Activated CD4-positive, alpha-beta T cell treated with anti-CD3 and anti-CD28 coated beads, Interleukin-2, amount 10 ng/mL, durations not matched to agents 24 days and 14 days (primary cell): Measurements from ENCODE around the gene TRAPPC5. TPM values are rescaled to one million over a fixed set of nuclear protein-coding genes. Genes with fewer than 3 reads are reported as not detected.
A peak's percentile ranks its signal among the peaks of the same experiment; 100 is the strongest.

Experiments used
- DNase-seq: peaks from one replicate; pipeline ENCODE4 v3.0.0; 2022
- H3K27ac Mint-ChIP-seq: one replicate; pipeline ENCODE4 v1.8.0; 2022; ENCODE audit warnings: mild to moderate bottlenecking, mixed read lengths
- H3K27me3 Mint-ChIP-seq: one replicate; pipeline ENCODE4 v1.8.0; 2022; ENCODE audit warnings: mixed read lengths
- H3K36me3 Mint-ChIP-seq: one replicate; pipeline ENCODE4 v1.8.0; 2022; ENCODE audit warnings: low read depth, mild to moderate bottlenecking, mixed read lengths
- H3K4me1 Mint-ChIP-seq: one replicate; pipeline ENCODE4 v1.8.0; 2021; ENCODE audit warnings: mixed read lengths
- H3K4me3 Mint-ChIP-seq: one replicate; pipeline ENCODE4 v1.8.0; 2022; ENCODE audit warnings: mild to moderate bottlenecking, moderate library complexity, mixed read lengths
- H3K9me3 Mint-ChIP-seq: one replicate; pipeline ENCODE4 v1.8.0; 2021; ENCODE audit warnings: mixed read lengths
- intact Hi-C: fragments of 100-400 bp; cut with micrococcal nuclease; formaldehyde crosslinking; loops from one replicate; pipeline ENCODE4 v1.15.1; 2023
- total RNA-seq: library from RNA; stranded (reverse); gene quantifications from 2 replicates; pipeline ENCODE4 v1.2.3, GENCODE V29; 2022

The TRAPPC5 gene
- total RNA-seq, 1 donor from 2014 or later, result 84.1 TPM

DNA sequence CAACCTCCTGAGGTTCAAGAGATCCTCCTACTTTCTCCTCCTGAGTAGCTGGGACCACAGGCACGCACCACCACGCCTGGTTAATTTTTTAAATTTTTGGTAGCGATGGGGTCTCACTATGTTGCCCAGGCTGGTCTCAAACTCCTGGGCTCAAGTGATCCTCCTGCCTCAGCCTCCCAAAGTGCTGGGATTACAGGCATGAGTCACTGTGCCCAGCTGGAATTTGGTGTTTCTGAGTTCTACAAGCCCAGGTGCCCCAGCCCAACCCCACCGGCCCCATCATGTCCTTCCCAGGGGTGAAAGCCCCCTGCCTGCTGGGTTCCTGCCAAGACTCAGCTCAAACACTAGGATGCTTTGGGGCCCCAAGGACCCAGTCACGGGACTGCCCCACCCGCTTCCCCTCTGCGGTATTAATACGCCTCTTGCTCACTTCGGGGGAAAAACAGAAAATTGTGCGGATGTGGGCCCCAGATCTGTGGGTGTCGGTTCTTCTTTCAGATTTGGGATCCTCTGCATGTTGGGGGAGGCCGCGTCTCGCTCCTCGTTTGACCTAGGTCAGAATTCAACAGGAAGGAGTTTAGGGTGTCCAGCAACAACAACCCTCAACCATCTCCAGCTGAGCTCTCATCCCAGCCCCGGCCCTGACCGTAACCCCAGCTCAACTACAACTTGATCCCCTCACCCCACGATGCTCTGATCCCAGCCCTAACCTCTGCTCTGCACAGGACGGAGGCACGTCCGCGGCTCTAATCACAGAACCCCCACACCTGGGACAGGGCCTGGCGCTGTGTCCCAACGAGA, 25.0 kb downstream of the TRAPPC5 start:
- DNase-seq, result peak; percentile 89
- intact Hi-C loops, result loop anchor here (2.0 kb wide), 2 partner anchors 25 to 67 kb away; partner anchors contain the start of gene TRAPPC5
- peak overlapping the region; percentile 85 for H3K27ac Mint-ChIP-seq
- peaks cover 16% of the 10 kb centered on the region for H3K27me3 Mint-ChIP-seq
- H3K4me1 Mint-ChIP-seq, result peaks cover 20% of the 10 kb centered on the region
- no peaks in the 10 kb centered on the region for H3K9me3 Mint-ChIP-seq
- H3K36me3 Mint-ChIP-seq, result no peaks in the 10 kb centered on the region
- peak overlapping the region; percentile 77 for H3K4me3 Mint-ChIP-seq

DNA sequence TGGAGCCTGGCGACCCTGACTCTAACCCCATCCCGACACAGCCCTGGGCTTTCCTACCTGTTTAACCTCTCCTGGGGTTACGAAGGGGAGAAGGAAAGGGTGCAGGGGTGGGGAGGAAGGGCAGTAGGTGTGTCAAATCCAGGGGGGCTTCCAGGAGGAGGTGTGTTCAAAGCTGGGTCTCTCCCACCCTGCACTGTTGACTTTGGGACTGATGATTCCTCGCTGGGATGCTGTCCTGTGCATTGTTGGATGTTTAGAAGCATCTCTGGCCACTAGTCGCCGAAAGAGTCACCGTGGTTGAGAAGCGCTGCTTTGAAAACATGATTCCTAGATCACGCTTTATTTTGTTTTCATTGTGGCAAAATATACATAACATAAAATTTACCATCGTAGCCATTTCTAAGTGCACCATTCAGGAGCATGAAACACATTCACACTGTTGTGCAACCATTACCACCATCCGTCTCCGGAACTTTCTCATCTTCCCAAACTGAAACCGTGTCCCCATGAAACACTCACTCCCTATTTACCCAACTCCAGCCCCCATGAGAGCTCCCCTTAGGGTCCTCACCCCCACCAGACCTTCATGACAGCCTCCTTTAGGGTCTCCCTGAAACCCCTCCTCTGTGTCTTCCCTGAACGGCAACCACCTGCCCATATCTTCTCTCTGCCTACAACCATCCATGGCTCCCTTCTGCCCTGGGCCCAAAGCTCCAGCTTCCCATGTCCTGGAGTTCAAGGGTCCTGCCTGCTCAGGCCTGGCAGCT, 25.7 kb downstream of the TRAPPC5 start:
- Mint-ChIP-seq H3K27ac (peak overlapping the region; percentile 27), H3K4me3 (peak overlapping the region; percentile 77), H3K27me3 (peaks cover 16% of the 10 kb centered on the region), H3K9me3 (no peaks in the 10 kb centered on the region), H3K4me1 (peaks cover 20% of the 10 kb centered on the region), H3K36me3 (no peaks in the 10 kb centered on the region)
- intact Hi-C loops, result loop anchor here (2.0 kb wide), 1 partner anchor 66 kb away; no protein-coding TSS in a partner anchor
- no peak for DNase-seq

DNA sequence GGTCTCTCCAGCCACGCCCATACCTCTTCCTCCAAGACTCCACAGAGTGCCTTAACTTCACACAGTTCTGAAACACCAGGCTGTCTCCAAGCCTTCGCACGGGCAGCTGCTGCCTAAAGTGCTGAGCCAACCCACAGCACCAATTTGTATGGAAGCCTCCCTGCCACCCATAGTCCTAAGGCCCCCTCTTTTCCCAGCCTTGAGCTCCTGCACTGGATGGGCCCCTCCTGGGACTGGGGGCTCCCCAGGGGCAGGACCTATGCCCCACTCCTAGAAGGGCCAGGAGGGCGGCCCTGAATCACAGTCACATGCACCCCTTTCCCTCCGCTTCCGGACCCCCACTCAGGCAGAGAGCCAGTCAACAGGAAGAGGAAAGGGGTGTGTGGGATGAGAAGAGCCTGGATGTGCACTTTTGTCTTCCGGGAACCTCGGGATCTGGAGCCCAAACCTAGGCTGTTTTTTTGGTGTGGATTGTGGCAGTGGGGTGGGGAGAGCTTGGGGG, 26.4 kb downstream of the TRAPPC5 start:
- peaks cover 16% of the 10 kb centered on the region for H3K27me3 Mint-ChIP-seq
- intact Hi-C loops, result loop anchor here (2.0 kb wide), 1 partner anchor 66 kb away; no protein-coding TSS in a partner anchor
- H3K4me3 Mint-ChIP-seq, result peak overlapping the region; percentile 32
- H3K4me1 Mint-ChIP-seq, result peaks cover 20% of the 10 kb centered on the region
- H3K9me3 Mint-ChIP-seq, result no peaks in the 10 kb centered on the region
- H3K27ac Mint-ChIP-seq, result peak overlapping the region; percentile 27
- no peak for DNase-seq
- no peaks in the 10 kb centered on the region for H3K36me3 Mint-ChIP-seq

DNA sequence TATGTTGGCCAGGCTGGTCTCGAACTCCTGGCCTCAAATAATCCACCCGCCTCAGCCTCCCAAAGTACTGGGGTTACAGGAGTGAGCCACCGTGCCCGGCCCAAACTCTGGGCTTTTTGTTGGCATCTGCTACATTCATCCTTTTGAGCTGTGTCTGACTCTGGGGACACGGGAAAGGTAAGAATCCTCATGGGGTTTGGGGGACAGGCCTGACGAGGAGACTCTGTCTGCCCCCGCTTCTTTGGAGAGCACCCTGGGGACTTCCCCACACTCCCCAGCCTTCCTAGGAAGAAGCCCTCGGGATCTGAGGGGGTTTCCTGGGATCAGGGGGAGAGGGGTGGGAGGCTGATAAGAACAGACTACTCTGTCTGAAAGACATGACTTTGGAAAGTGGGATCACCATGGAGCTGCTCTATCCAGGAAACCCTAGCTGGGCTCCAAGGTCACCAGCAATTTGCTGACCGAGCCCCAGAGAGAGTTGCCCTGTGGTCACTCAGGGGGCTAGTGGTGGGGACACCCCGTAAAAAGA, 29.4 kb downstream of the TRAPPC5 start:
- peaks cover 6% of the 10 kb centered on the region for H3K27me3 Mint-ChIP-seq
- no peaks in the 10 kb centered on the region for H3K9me3 Mint-ChIP-seq
- intact Hi-C loops, result no loop called here
- peaks cover 22% of the 10 kb centered on the region for H3K4me1 Mint-ChIP-seq
- no peak overlapping the region for H3K4me3 Mint-ChIP-seq
- DNase-seq, result no peak
- no peak overlapping the region for H3K27ac Mint-ChIP-seq
- no peaks in the 10 kb centered on the region for H3K36me3 Mint-ChIP-seq

DNA sequence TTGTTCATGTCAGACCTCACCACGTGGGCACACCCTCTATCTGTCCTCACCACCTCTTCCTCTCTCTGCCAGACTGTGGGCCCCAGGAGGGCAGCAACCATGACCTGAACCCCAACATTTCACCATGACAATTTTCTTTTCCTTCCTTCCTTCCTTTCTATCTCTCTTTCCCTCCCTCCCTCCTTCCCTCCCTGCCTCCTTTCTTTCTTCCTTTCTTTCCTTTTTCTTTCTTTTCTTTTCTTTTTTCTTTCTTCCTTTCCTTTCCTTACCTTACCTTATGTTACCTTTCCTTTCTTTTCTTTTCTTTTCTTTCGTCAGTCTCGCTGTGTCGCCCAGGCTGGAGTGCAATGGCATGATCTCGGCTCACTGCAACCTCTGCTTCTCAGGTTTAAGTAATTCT, 30.0 kb downstream of the TRAPPC5 start:
- Mint-ChIP-seq H3K4me1 (peaks cover 19% of the 10 kb centered on the region), H3K27me3 (peaks cover 6% of the 10 kb centered on the region)

DNA sequence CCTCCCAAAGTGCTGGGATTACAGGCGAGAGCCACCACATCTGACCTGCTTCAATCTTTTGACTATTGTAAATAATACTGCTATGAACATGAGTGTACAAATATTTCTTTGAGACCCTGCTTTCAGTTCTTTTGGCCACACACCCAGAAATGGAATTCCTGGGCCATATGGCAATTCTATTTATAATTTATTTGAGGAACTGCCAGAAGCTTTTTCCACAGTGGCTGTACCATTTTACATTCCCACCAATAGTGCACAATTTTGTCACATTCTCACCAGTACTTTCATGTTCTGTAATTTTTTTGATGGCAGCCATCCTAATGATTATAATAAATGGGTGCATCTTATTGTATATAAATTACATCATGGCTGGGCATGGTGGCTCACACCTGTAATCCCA, 35.0 kb downstream of the TRAPPC5 start:
- intact Hi-C loops, result no loop called here
- no peak overlapping the region for H3K4me3 Mint-ChIP-seq
- peaks cover 2% of the 10 kb centered on the region for H3K4me1 Mint-ChIP-seq
- H3K9me3 Mint-ChIP-seq, result peaks cover 7% of the 10 kb centered on the region
- no peak overlapping the region for H3K27ac Mint-ChIP-seq
- no peaks in the 10 kb centered on the region for H3K36me3 Mint-ChIP-seq
- H3K27me3 Mint-ChIP-seq, result no peaks in the 10 kb centered on the region
- DNase-seq, result no peak

More for the DNA sequence above, 30.0 kb downstream of the TRAPPC5 start:
- no peaks in the 10 kb centered on the region for H3K36me3 Mint-ChIP-seq
- H3K27ac Mint-ChIP-seq, result no peak overlapping the region
- DNase-seq, result no peak
- intact Hi-C loops, result no loop called here
- H3K4me3 Mint-ChIP-seq, result no peak overlapping the region
- no peaks in the 10 kb centered on the region for H3K9me3 Mint-ChIP-seq

DNA sequence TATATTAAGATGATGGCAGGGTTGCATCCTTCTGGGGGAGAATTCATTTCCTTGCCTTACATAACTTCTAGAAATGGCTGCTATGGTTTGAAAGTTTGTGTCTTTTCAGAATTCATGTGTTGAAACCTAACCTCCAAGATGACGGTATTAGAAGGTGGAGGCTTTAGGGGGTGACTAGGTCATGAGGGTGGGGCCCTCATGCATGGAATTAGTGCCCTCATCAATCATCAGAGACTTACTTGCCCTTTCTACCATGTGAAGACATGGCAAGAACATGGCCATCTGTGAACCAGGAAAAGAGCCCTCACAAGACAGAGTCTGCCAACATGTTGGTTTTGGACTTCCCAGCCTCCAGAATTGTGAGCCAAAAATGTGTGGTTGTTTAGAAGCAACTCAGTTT, 36.1 kb downstream of the TRAPPC5 start:
- no peaks in the 10 kb centered on the region for H3K36me3 Mint-ChIP-seq
- intact Hi-C loops, result no loop called here
- H3K27ac Mint-ChIP-seq, result no peak overlapping the region
- H3K27me3 Mint-ChIP-seq, result no peaks in the 10 kb centered on the region
- H3K9me3 Mint-ChIP-seq, result peaks cover 7% of the 10 kb centered on the region
- H3K4me1 Mint-ChIP-seq, result peaks cover 2% of the 10 kb centered on the region
- no peak overlapping the region for H3K4me3 Mint-ChIP-seq
- DNase-seq, result no peak

DNA sequence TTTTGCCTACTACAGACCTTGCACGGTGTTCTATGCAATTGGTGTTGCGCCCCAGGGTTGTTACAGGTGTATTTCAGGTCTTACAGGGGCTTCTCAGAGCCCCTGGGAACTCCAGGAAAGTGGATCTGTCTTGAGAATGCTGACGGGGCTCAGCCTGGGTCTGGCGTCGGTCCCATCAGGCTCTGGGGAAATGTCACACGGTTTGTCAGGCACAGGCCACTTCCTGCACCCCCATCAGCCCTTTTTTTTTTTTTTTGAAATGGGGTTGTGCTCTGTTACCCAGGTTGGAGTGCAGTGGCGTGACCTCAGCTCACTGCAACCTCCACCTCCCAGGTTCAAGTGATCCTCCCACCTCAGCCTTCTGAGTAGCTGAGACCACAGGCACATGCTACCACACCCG, 38.0 kb downstream of the TRAPPC5 start:
- intact Hi-C loops, result no loop called here
- no peak overlapping the region for H3K27ac Mint-ChIP-seq
- H3K4me1 Mint-ChIP-seq, result peaks cover 2% of the 10 kb centered on the region
- no peaks in the 10 kb centered on the region for H3K27me3 Mint-ChIP-seq
- H3K9me3 Mint-ChIP-seq, result peaks cover 7% of the 10 kb centered on the region
- DNase-seq, result no peak
- H3K4me3 Mint-ChIP-seq, result no peak overlapping the region
- H3K36me3 Mint-ChIP-seq, result no peaks in the 10 kb centered on the region

DNA sequence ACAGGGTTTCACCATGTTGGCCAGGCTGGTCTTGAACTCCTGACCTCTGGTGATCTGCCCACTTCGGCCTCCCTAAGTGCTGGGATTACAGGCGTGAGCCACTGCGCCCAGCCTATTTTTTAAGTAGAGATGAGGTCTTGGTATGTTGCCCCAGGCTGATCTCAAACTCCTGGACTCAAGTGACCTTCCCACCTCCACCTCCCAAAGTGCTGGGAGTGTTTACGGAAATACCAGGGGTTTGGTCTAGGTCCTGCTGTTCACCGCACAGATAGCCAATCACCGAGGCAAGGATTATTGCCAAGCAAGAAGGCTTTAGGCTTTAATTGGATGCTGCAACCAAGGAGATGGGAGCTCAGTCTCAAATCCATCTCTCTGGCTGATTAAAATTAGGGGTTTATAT, 39.7 kb downstream of the TRAPPC5 start:
- Mint-ChIP-seq H3K9me3 (peaks cover 7% of the 10 kb centered on the region), H3K4me3 (no peak overlapping the region), H3K27me3 (no peaks in the 10 kb centered on the region), H3K4me1 (no peaks in the 10 kb centered on the region), H3K36me3 (no peaks in the 10 kb centered on the region), H3K27ac (no peak overlapping the region)
- intact Hi-C loops, result no loop called here
- no peak for DNase-seq

DNA sequence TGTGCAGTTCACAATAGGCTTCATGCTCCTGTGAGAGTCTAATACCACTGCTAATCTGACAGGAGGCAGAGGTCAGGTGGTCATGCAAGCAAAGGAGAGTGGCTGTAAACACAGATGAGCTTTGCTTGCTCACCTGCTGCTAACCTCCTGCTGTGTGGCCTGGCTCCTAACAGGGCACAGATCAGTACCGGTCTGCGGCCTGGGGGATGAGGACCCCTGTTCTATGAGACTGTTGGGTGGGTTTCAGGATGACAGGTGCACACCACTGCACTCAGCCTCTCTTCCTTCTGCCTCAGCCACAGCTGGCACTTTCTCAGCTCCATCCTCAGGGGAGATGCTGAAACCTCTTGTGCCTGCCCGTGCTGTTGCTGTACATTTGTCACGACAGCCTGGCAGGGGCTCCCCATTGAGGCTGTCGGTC, 41.6 kb downstream of the TRAPPC5 start:
- no peaks in the 10 kb centered on the region for H3K4me1 Mint-ChIP-seq
- peaks cover 1% of the 10 kb centered on the region for H3K27me3 Mint-ChIP-seq

DNA sequence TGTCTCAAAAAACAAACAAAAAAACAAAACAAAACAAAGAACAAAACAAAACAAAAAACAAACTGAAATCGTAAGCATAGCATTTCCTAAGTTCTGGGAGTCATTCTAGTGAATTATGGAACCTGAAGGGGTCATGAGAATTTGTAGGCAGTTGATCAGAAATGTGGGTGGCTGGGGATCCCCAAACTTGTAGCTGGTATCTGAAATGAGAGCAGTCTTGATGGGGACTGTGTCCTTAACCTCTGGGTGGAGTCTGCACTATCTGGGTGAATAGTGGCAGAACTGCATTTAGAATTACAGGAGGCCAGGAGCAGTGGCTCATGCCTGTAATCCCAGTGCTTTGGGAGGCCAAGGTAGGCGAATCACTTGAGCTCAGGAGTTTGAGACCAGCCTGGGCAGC, 45.2 kb downstream of the TRAPPC5 start:
- no peak for DNase-seq
- peaks cover 27% of the 10 kb centered on the region for H3K27me3 Mint-ChIP-seq
- no peak overlapping the region for H3K27ac Mint-ChIP-seq
- no peaks in the 10 kb centered on the region for H3K9me3 Mint-ChIP-seq
- no peaks in the 10 kb centered on the region for H3K4me1 Mint-ChIP-seq
- intact Hi-C loops, result no loop called here
- H3K4me3 Mint-ChIP-seq, result no peak overlapping the region
- no peaks in the 10 kb centered on the region for H3K36me3 Mint-ChIP-seq

More for the DNA sequence above, 41.6 kb downstream of the TRAPPC5 start:
- intact Hi-C loops, result no loop called here
- no peak for DNase-seq
- Mint-ChIP-seq H3K27ac (no peak overlapping the region), H3K36me3 (no peaks in the 10 kb centered on the region), H3K9me3 (no peaks in the 10 kb centered on the region), H3K4me3 (no peak overlapping the region)

DNA sequence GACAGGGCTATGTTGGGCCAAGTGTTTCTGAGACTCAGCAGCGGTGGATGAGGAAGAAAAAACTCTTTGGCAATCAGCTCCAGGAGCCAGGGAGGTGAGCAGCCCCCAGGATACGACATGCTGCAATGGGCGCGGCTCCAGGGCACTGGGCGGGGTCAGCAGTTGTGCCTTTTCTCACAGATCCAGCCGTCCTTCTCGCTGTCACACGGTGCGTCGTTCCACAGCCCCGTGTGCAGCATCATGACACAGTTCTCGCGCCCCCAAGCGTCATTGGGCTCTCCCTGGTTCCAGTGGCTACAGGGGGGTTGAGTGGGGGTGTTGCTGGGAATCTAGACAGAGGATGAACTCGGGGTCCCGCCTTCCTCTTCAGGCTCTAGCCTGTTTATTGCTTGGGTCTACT, 48.6 kb downstream of the TRAPPC5 start:
- no peak overlapping the region for H3K4me3 Mint-ChIP-seq
- intact Hi-C loops, result no loop called here
- no peak for DNase-seq
- H3K27me3 Mint-ChIP-seq, result peaks cover 48% of the 10 kb centered on the region
- H3K27ac Mint-ChIP-seq, result no peak overlapping the region
- no peaks in the 10 kb centered on the region for H3K9me3 Mint-ChIP-seq
- H3K36me3 Mint-ChIP-seq, result no peaks in the 10 kb centered on the region
- no peaks in the 10 kb centered on the region for H3K4me1 Mint-ChIP-seq

DNA sequence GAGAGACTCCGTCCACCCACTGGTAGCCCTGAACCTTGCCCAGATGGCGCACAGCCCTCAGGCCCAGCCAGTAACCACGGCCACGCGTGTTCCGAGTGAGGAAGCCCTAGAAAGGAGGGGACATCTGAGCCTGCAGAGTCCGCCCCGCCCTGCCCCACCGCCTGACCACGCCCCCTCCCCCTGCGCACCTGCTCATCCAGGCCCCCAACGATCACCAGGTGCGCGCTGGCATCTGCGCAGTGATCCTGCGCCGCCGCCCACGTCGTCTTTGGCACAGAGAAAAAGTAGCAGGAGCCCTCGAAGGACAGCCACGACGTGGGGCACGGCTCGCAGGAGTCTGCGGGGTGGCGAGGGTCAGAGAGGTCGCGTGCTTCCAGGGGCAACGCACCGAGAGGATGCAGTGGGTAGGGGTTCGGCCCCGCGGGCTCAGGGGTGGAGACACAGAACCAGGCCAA, 49.2 kb downstream of the TRAPPC5 start:
- intact Hi-C loops, result loop anchor here (10.0 kb wide), 1 partner anchor 65 kb away; no protein-coding TSS in a partner anchor
- H3K4me3 Mint-ChIP-seq, result no peak overlapping the region
- H3K36me3 Mint-ChIP-seq, result no peaks in the 10 kb centered on the region
- no peaks in the 10 kb centered on the region for H3K4me1 Mint-ChIP-seq
- H3K27ac Mint-ChIP-seq, result no peak overlapping the region
- H3K27me3 Mint-ChIP-seq, result peaks cover 52% of the 10 kb centered on the region
- no peak for DNase-seq
- H3K9me3 Mint-ChIP-seq, result no peaks in the 10 kb centered on the region
